Uterus (tissue), 2 donors: ENCODE results near the gene RAET1L.

Experiments used
- CTCF ChIP-seq, 4 experiments: fragments of 200-600 bp in 2 of 4; fragments of 450-650 bp in 2 of 4; sonication (generic) in 2 of 4; IDR thresholded peaks; one replicate each; pipeline ENCODE4 v1.5.1; 2016 to 2019; ENCODE audit warnings: antibody characterized with exemption in 4 of 4, mild to moderate bottlenecking in 2 of 4, moderate library complexity in 1 of 4
- POLR2A ChIP-seq, 2 donors: fragments of 450-650 bp; IDR thresholded peaks; one replicate each; pipeline ENCODE4 v1.6.1; 2016; ENCODE audit warnings: antibody characterized with exemption in 2 of 2, mild to moderate bottlenecking in 1 of 2, moderate library complexity in 1 of 2

- TF ChIP-seq CTCF (IDR thresholded peaks at IDR 0.05) (no peak), POLR2A (IDR thresholded peaks at IDR 0.05) (no peak)
Measured at GRCh38 chr6:150026976-150027805, 1.9 kb upstream of the RAET1L start.
